ENCODE measurements around the gene LPP. TPM values are rescaled to one million over a fixed set of nuclear protein-coding genes. Genes with fewer than 3 reads are reported as not detected.
A peak's percentile ranks its signal among the peaks of the same experiment; 100 is the strongest.

LPP gene
- total RNA-seq, 4 donors from 2014 or later: 56.0 to 65.7 (median 58.1) TPM

GRCh38 chr3:188840290-188840689, 686.3 kb downstream of the LPP start:
- no peak overlapping the region for H3K27ac ChIP-seq
- intact Hi-C loops (cut with DNase I; ENCODE audit: low total_unique reads): no loop called here
- no peaks in the 10 kb centered on the region for H3K27me3 ChIP-seq
- TF ChIP-seq CTCF (IDR thresholded peaks at IDR 0.05 in 4 of 5, conservative IDR thresholded peaks at IDR 0.05 in 1 of 5) (no peak), POLR2A (IDR thresholded peaks at IDR 0.05) (no peak)
- no peak for DNase-seq
- H3K36me3 ChIP-seq: no peaks in the 10 kb centered on the region
- no peak for ATAC-seq
- H3K4me3 ChIP-seq: no peak overlapping the region
- in situ Hi-C loops (cut with MboI; ENCODE audit: low sequenced_read_pairs in 4 of 4): no loop called here
- H3K4me1 ChIP-seq: no peaks in the 10 kb centered on the region
- H3K9me3 ChIP-seq: no peaks in the 10 kb centered on the region

GRCh38 chr3:188841906-188842305, 687.9 kb downstream of the LPP start:
- Histone ChIP-seq H3K36me3 (no peaks in the 10 kb centered on the region), H3K4me1 (no peaks in the 10 kb centered on the region), H3K9me3 (no peaks in the 10 kb centered on the region), H3K4me3 (no peak overlapping the region), H3K27ac (no peak overlapping the region), H3K27me3 (no peaks in the 10 kb centered on the region)
- no peak for DNase-seq
- TF ChIP-seq POLR2A (IDR thresholded peaks at IDR 0.05) (no peak), CTCF (IDR thresholded peaks at IDR 0.05 in 4 of 5, conservative IDR thresholded peaks at IDR 0.05 in 1 of 5) (no peak)
- in situ Hi-C loops (cut with MboI; ENCODE audit: low sequenced_read_pairs in 4 of 4) (no loop called here), intact Hi-C loops (cut with DNase I; ENCODE audit: low total_unique reads) (no loop called here)
- no peak for ATAC-seq

- Histone ChIP-seq H3K9me3 (no peaks in the 10 kb centered on the region), H3K27me3 (no peaks in the 10 kb centered on the region), H3K27ac (no peak overlapping the region), H3K36me3 (no peaks in the 10 kb centered on the region), H3K4me1 (no peaks in the 10 kb centered on the region), H3K4me3 (no peak overlapping the region)
- ATAC-seq (no peak), DNase-seq (no peak)
- in situ Hi-C loops (cut with MboI; ENCODE audit: low sequenced_read_pairs in 4 of 4): no loop called here
- intact Hi-C loops (cut with DNase I; ENCODE audit: low total_unique reads): no loop called here
- TF ChIP-seq CTCF (IDR thresholded peaks at IDR 0.05 in 4 of 5, conservative IDR thresholded peaks at IDR 0.05 in 1 of 5) (no peak), POLR2A (IDR thresholded peaks at IDR 0.05) (no peak)
Measured at GRCh38 chr3:188842639-188843038, 688.7 kb downstream of the LPP start.

GRCh38 chr3:188844096-188844495, 690.1 kb downstream of the LPP start:
- Histone ChIP-seq H3K36me3 (no peaks in the 10 kb centered on the region), H3K4me1 (no peaks in the 10 kb centered on the region), H3K9me3 (no peaks in the 10 kb centered on the region), H3K4me3 (no peak overlapping the region), H3K27me3 (no peaks in the 10 kb centered on the region), H3K27ac (no peak overlapping the region)
- in situ Hi-C loops (cut with MboI; ENCODE audit: low sequenced_read_pairs in 4 of 4) (no loop called here), intact Hi-C loops (cut with DNase I; ENCODE audit: low total_unique reads) (no loop called here)
- DNase-seq (no peak), ATAC-seq (no peak)
- TF ChIP-seq CTCF (IDR thresholded peaks at IDR 0.05 in 4 of 5, conservative IDR thresholded peaks at IDR 0.05 in 1 of 5) (no peak), POLR2A (IDR thresholded peaks at IDR 0.05) (no peak)

GRCh38 chr3:188845514-188845913, 691.6 kb downstream of the LPP start:
- DNase-seq (no peak), ATAC-seq (peak in 1 of 2 donors; percentile 39)
- Histone ChIP-seq H3K36me3 (no peaks in the 10 kb centered on the region), H3K4me3 (no peak overlapping the region), H3K4me1 (no peaks in the 10 kb centered on the region), H3K27ac (no peak overlapping the region), H3K27me3 (no peaks in the 10 kb centered on the region), H3K9me3 (no peaks in the 10 kb centered on the region)
- intact Hi-C loops (cut with DNase I; ENCODE audit: low total_unique reads): no loop called here
- no peak for TF ChIP-seq POLR2A (IDR thresholded peaks at IDR 0.05)
- TF ChIP-seq CTCF (IDR thresholded peaks at IDR 0.05 in 4 of 5, conservative IDR thresholded peaks at IDR 0.05 in 1 of 5): no peak
- in situ Hi-C loops (cut with MboI; ENCODE audit: low sequenced_read_pairs in 4 of 4): no loop called here

Data from gastrocnemius medialis (tissue), 4 donors.